ENCODE measurements around the gene SLC6A11. TPM values are rescaled to one million over a fixed set of nuclear protein-coding genes. Genes with fewer than 3 reads are reported as not detected.

The SLC6A11 gene
- total and polyA plus RNA-seq, 9 of the 15 experiments (the other 6 are each of a cell fraction or from before 2014, with no cell fraction given): 0.04 TPM; not detected in 8

DNA sequence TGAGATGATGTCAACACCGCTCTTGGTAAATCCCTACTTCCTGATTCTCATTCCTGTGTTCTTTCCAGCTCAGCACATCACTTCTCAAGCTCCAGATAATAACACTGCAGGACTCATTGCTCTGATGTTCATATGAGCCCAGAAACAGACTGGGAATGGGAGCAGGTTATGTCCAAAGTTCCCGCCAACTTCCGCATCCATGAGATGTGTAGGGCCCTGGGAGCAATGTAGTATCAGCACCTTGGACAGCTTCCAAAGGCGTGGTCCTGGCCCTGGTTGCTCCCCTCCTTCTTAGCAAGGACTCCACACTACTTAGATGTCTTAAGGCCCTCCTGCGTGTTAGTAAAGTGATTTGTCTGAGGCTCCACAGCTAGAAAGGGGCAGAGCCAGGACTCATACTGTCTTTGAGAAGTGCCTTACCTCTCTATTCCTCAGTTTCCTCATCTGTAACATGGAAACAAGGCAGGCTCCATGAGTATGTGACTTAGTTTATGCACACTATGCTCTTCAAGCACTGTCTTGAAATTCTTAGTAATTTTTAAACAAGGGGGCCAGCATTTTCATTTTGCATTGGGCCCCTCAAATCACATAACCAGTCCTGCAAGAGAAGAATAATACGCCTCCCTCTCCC, 148.6 kb downstream of the SLC6A11 start (continued):
- TF ChIP-seq ZNF77 (CRISPR knock-in tag; IDR thresholded peaks at IDR 0.05): no peak
- TF ChIP-seq U2AF1 (optimal IDR thresholded peaks at IDR 0.05; ENCODE audit: low read depth, low read length): no peak
- TF ChIP-seq CHCHD3 (CRISPR knock-in tag; IDR thresholded peaks at IDR 0.05): no peak
- TF ChIP-seq, protein P1, sequence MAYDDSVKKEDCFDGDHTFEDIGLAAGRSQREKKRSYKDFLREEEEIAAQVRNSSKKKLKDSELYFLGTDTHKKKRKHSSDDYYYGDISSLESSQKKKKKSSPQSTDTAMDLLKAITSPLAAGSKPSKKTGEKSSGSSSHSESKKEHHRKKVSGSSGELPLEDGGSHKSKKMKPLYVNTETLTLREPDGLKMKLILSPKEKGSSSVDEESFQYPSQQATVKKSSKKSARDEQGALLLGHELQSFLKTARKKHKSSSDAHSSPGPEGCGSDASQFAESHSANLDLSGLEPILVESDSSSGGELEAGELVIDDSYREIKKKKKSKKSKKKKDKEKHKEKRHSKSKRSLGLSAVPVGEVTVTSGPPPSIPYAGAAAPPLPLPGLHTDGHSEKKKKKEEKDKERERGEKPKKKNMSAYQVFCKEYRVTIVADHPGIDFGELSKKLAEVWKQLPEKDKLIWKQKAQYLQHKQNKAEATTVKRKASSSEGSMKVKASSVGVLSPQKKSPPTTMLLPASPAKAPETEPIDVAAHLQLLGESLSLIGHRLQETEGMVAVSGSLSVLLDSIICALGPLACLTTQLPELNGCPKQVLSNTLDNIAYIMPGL (CRISPR knock-in tag; IDR thresholded peaks at IDR 0.05): no peak
- no peak for TF ChIP-seq ZNF232 (CRISPR knock-in tag; IDR thresholded peaks at IDR 0.05)
- TF ChIP-seq PRMT5 (CRISPR knock-in tag; IDR thresholded peaks at IDR 0.05): peak; percentile 87
- no peak for TF ChIP-seq NELFE (IDR thresholded peaks at IDR 0.05; ENCODE audit: insufficient read depth, insufficient read length)
- TF ChIP-seq, protein P2, sequence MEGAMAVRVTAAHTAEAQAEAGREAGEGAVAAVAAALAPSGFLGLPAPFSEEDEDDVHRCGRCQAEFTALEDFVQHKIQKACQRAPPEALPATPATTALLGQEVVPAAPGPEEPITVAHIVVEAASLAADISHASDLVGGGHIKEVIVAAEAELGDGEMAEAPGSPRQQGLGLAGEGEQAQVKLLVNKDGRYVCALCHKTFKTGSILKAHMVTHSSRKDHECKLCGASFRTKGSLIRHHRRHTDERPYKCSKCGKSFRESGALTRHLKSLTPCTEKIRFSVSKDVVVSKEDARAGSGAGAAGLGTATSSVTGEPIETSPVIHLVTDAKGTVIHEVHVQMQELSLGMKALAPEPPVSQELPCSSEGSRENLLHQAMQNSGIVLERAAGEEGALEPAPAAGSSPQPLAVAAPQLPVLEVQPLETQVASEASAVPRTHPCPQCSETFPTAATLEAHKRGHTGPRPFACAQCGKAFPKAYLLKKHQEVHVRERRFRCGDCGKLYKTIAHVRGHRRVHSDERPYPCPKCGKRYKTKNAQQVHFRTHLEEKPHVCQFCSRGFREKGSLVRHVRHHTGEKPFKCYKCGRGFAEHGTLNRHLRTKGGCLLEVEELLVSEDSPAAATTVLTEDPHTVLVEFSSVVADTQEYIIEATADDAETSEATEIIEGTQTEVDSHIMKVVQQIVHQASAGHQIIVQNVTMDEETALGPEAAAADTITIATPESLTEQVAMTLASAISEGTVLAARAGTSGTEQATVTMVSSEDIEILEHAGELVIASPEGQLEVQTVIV (CRISPR knock-in tag; IDR thresholded peaks at IDR 0.05; ENCODE audit: borderline replicate concordance): no peak
- no peak for TF ChIP-seq BCL6 (CRISPR knock-in tag; IDR thresholded peaks at IDR 0.05)
- TF ChIP-seq ZNF586 (CRISPR knock-in tag; conservative IDR thresholded peaks at IDR 0.05): no peak
- TF ChIP-seq ATF7 (IDR thresholded peaks at IDR 0.05): no peak
- no peak for TF ChIP-seq MAFK (IDR thresholded peaks at IDR 0.05; ENCODE audit: low read length)
- TF ChIP-seq, protein P3, sequence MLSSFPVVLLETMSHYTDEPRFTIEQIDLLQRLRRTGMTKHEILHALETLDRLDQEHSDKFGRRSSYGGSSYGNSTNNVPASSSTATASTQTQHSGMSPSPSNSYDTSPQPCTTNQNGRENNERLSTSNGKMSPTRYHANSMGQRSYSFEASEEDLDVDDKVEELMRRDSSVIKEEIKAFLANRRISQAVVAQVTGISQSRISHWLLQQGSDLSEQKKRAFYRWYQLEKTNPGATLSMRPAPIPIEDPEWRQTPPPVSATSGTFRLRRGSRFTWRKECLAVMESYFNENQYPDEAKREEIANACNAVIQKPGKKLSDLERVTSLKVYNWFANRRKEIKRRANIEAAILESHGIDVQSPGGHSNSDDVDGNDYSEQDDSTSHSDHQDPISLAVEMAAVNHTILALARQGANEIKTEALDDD (IDR thresholded peaks at IDR 0.05): no peak
- TF ChIP-seq, protein P4, sequence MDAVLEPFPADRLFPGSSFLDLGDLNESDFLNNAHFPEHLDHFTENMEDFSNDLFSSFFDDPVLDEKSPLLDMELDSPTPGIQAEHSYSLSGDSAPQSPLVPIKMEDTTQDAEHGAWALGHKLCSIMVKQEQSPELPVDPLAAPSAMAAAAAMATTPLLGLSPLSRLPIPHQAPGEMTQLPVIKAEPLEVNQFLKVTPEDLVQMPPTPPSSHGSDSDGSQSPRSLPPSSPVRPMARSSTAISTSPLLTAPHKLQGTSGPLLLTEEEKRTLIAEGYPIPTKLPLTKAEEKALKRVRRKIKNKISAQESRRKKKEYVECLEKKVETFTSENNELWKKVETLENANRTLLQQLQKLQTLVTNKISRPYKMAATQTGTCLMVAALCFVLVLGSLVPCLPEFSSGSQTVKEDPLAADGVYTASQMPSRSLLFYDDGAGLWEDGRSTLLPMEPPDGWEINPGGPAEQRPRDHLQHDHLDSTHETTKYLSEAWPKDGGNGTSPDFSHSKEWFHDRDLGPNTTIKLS (IDR thresholded peaks at IDR 0.05; ENCODE audit: borderline replicate concordance, low read depth): no peak
- TF ChIP-seq EGR1 (conservative IDR thresholded peaks at IDR 0.05): no peak
- no peak for TF ChIP-seq NCOA2 (IDR thresholded peaks at IDR 0.05; ENCODE audit: partially characterized antibody in 2 of 2)
- peak in 1 of 2 experiments; percentile 39; a peak in 1 of 4 replicates for TF ChIP-seq TEAD1 (CRISPR knock-in tag; IDR thresholded peaks at IDR 0.05)
- TF ChIP-seq BHLHE40 (IDR thresholded peaks at IDR 0.05; ENCODE audit: low read length): no peak
- no peak for TF ChIP-seq TAF1 (IDR thresholded peaks at IDR 0.05; ENCODE audit: control insufficient read depth, extremely low read depth, insufficient read depth, low read length, severe bottlenecking)
- peak in 1 of 2 experiments; percentile 73; a peak in 1 of 4 replicates for TF ChIP-seq RCOR1 (IDR thresholded peaks at IDR 0.05; ENCODE audit: borderline replicate concordance in 1 of 2, low read depth in 2 of 2, low read length in 2 of 2)
- TF ChIP-seq ZKSCAN8 (CRISPR knock-in tag; IDR thresholded peaks at IDR 0.05): no peak
- peak; percentile 34; the same call in 1 of the 2 replicates for TF ChIP-seq CXXC5 (CRISPR knock-in tag; IDR thresholded peaks at IDR 0.05)
- TF ChIP-seq ESRRA (IDR thresholded peaks at IDR 0.05; ENCODE audit: borderline replicate concordance, low read depth): no peak

Measured in K562 (cell line).